ENCODE measurements around the gene RANBP17. TPM values are rescaled to one million over a fixed set of nuclear protein-coding genes. Genes with fewer than 3 reads are reported as not detected.
A peak's percentile ranks its signal among the peaks of the same experiment; 100 is the strongest.
"Not testable (repeated sequence)": the region's sequence is repeated elsewhere in the genome, so short reads cannot be mapped to it uniquely, and the experiment has no call there.

The RANBP17 gene
- total and polyA plus RNA-seq, 2 donors from 2014 or later = 2.0 to 15.4 TPM

DNA sequence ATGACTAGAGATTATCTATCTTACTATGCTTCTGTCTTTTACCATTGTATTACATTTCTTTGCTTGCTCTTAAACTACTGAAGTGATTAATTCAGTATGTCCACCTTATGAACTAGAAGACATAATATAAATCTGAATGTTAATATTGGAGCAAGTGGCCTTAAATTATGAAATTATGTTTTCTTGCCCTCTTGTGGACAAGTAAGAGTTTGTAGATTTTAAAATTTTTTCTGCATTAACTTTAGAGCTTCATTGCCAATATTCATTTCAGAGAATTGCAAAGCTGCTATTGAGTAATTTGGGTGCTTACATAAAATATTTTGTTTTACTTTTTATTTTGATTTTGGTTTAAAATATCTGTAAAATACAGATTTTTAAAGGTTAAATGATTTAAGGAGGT lies 55.3 kb downstream of the RANBP17 start:
- Histone ChIP-seq H3K9ac (ENCODE audit: low read length in 3 of 3) (no peak overlapping the region), H3K4me3 (ENCODE audit: low read length in 3 of 3) (no peak overlapping the region), H3K27me3 (ENCODE audit: control insufficient read depth, insufficient read depth, low read length) (no peaks in the 10 kb centered on the region), H3K27ac (ENCODE audit: low read depth in 2 of 2, low read length in 2 of 2) (no peak overlapping the region), H3K9me3 (ENCODE audit: control insufficient read depth in 2 of 3, insufficient read depth in 1 of 3, low read length in 3 of 3) (no peaks in the 10 kb centered on the region), H3K4me1 (ENCODE audit: control insufficient read depth in 2 of 3, insufficient read depth in 2 of 3, low read depth in 1 of 3, low read length in 3 of 3) (no peaks in the 10 kb centered on the region), H3K36me3 (ENCODE audit: control insufficient read depth in 2 of 3, insufficient read depth in 3 of 3, low read length in 3 of 3) (no peaks in the 10 kb centered on the region)
- intact Hi-C loops (cut with DNase I) = no loop called here
- TF ChIP-seq CTCF (IDR thresholded peaks at IDR 0.05; ENCODE audit: borderline replicate concordance, extremely low read depth, insufficient read depth) = no peak
- no peak for DNase-seq
- FAIRE-seq = peak; percentile 27

GRCh38 chr5:170920196-170920595 lies 58.4 kb downstream of the RANBP17 start:
- TF ChIP-seq CTCF (IDR thresholded peaks at IDR 0.05; ENCODE audit: borderline replicate concordance, extremely low read depth, insufficient read depth) = no peak
- no peak for FAIRE-seq

GRCh38 chr5:170922331-170922730 lies 60.5 kb downstream of the RANBP17 start:
- H3K9me3 ChIP-seq (ENCODE audit: control insufficient read depth in 2 of 3, insufficient read depth in 1 of 3, low read length in 3 of 3) = not testable (repeated sequence)

More at GRCh38 chr5:170920196-170920595, 58.4 kb downstream of the RANBP17 start:
- H3K9me3 ChIP-seq (ENCODE audit: control insufficient read depth in 2 of 3, insufficient read depth in 1 of 3, low read length in 3 of 3) = no peaks in the 10 kb centered on the region
- H3K27me3 ChIP-seq (ENCODE audit: control insufficient read depth, insufficient read depth, low read length) = no peaks in the 10 kb centered on the region
- DNase-seq = no peak
- no peaks in the 10 kb centered on the region for H3K36me3 ChIP-seq (ENCODE audit: control insufficient read depth in 2 of 3, insufficient read depth in 3 of 3, low read length in 3 of 3)
- no peak overlapping the region for H3K27ac ChIP-seq (ENCODE audit: low read depth in 2 of 2, low read length in 2 of 2)
- no peak overlapping the region for H3K9ac ChIP-seq (ENCODE audit: low read length in 3 of 3)
- intact Hi-C loops (cut with DNase I) = no loop called here
- H3K4me1 ChIP-seq (ENCODE audit: control insufficient read depth in 2 of 3, insufficient read depth in 2 of 3, low read depth in 1 of 3, low read length in 3 of 3) = no peaks in the 10 kb centered on the region
- H3K4me3 ChIP-seq (ENCODE audit: low read length in 3 of 3) = no peak overlapping the region

GRCh38 chr5:170923910-170924620 lies 62.2 kb downstream of the RANBP17 start:
- TF ChIP-seq CTCF (IDR thresholded peaks at IDR 0.05; ENCODE audit: borderline replicate concordance, extremely low read depth, insufficient read depth) = no peak
- Histone ChIP-seq H3K27ac (ENCODE audit: low read depth in 2 of 2, low read length in 2 of 2) (no peak overlapping the region), H3K4me1 (ENCODE audit: control insufficient read depth in 2 of 3, insufficient read depth in 2 of 3, low read depth in 1 of 3, low read length in 3 of 3) (no peaks in the 10 kb centered on the region), H3K9me3 (ENCODE audit: control insufficient read depth in 2 of 3, insufficient read depth in 1 of 3, low read length in 3 of 3) (no peaks in the 10 kb centered on the region), H3K27me3 (ENCODE audit: control insufficient read depth, insufficient read depth, low read length) (no peaks in the 10 kb centered on the region), H3K9ac (ENCODE audit: low read length in 3 of 3) (no peak overlapping the region), H3K4me3 (ENCODE audit: low read length in 3 of 3) (no peak overlapping the region), H3K36me3 (ENCODE audit: control insufficient read depth in 2 of 3, insufficient read depth in 3 of 3, low read length in 3 of 3) (no peaks in the 10 kb centered on the region)
- FAIRE-seq = no peak
- intact Hi-C loops (cut with DNase I) = no loop called here
- DNase-seq = no peak

More at GRCh38 chr5:170922331-170922730, 60.5 kb downstream of the RANBP17 start:
- H3K27me3 ChIP-seq (ENCODE audit: control insufficient read depth, insufficient read depth, low read length); H3K27ac ChIP-seq (ENCODE audit: low read depth in 2 of 2, low read length in 2 of 2); FAIRE-seq; H3K4me1 ChIP-seq (ENCODE audit: control insufficient read depth in 2 of 3, insufficient read depth in 2 of 3, low read depth in 1 of 3, low read length in 3 of 3); intact Hi-C loops (cut with DNase I); H3K9ac ChIP-seq (ENCODE audit: low read length in 3 of 3); H3K36me3 ChIP-seq (ENCODE audit: control insufficient read depth in 2 of 3, insufficient read depth in 3 of 3, low read length in 3 of 3); H3K4me3 ChIP-seq (ENCODE audit: low read length in 3 of 3): not testable (repeated sequence)
- DNase-seq = peak; percentile 26 to 48 (median 47)

DNA sequence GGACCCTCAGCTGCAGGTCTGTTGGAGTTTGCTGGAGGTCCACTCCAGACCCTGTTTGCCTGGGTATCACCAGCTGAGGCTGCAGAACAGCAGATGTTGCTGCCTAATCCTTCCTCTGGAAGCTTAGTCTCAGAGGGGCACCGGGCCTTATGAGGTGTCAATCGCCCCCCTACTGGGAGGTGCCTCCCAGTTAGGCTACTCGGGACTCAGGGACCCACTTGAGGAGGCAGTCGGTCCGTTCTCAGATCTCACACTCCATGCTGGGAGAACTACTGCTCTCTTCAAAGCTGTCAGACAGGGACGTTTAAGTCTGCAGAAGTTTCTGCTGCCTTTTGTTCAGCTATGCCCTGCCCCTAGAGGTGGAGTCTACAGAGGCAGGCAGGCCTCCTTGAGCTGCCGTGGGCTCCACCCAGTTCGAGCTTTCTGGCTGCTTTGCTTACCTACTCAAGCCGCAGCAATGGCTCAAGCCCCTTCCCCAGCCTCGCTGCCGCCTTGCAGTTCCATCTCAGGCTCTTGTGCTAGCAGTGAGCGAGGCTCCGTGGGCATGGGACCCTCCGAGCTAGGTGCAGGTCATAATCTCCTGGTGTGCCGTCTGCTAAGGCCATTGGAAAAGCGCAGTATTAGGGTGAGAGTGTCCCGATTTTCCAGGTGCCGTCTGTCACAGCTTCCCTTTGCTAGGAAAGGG lies 73.9 kb downstream of the RANBP17 start:
- H3K36me3 ChIP-seq (ENCODE audit: control insufficient read depth in 2 of 3, insufficient read depth in 3 of 3, low read length in 3 of 3); H3K27ac ChIP-seq (ENCODE audit: low read depth in 2 of 2, low read length in 2 of 2); FAIRE-seq; H3K9ac ChIP-seq (ENCODE audit: low read length in 3 of 3); H3K9me3 ChIP-seq (ENCODE audit: control insufficient read depth in 2 of 3, insufficient read depth in 1 of 3, low read length in 3 of 3); H3K4me3 ChIP-seq (ENCODE audit: low read length in 3 of 3); H3K4me1 ChIP-seq (ENCODE audit: control insufficient read depth in 2 of 3, insufficient read depth in 2 of 3, low read depth in 1 of 3, low read length in 3 of 3); intact Hi-C loops (cut with DNase I); H3K27me3 ChIP-seq (ENCODE audit: control insufficient read depth, insufficient read depth, low read length): not testable (repeated sequence)
- DNase-seq = peak in 1 of 5 donors; percentile 45
